Activated CD4-positive, alpha-beta memory T cell treated with anti-CD3 and anti-CD28 coated beads, Interleukin-2, amount 10 ng/mL, durations not matched to agents 7 days and 5 days (primary cell): ENCODE results near the gene ZDHHC19. TPM values are rescaled to one million over a fixed set of nuclear protein-coding genes. Genes with fewer than 3 reads are reported as not detected.
A peak's percentile ranks its signal among the peaks of the same experiment; 100 is the strongest.
"Not testable (repeated sequence)": the region's sequence is repeated elsewhere in the genome, so short reads cannot be mapped to it uniquely, and the experiment has no call there.

ENCODE experiments used
- CTCF ChIA-PET: fragments of 350-600 bp; sonication (Branson Sonifier 250); formaldehyde crosslinking; loops from one replicate; lab custom pipeline; 2021; ENCODE audit warnings: antibody characterized with exemption, inconsistent platforms; lab: Charles Lee
- POLR2A ChIA-PET: fragments of 350-600 bp; sonication (Branson Sonifier 250); formaldehyde crosslinking; loops from one replicate; lab custom pipeline; 2021; ENCODE audit warnings: antibody characterized with exemption; lab: Charles Lee
- DNase-seq: peaks from one replicate; pipeline ENCODE4 v3.0.0-alpha.2; 2020
- H3K27ac Mint-ChIP-seq: one replicate; pipeline ENCODE4 v1.8.0; 2021; ENCODE audit warnings: mild to moderate bottlenecking, mixed read lengths
- H3K27me3 Mint-ChIP-seq: one replicate; pipeline ENCODE4 v1.8.0; 2021; ENCODE audit warnings: mixed read lengths
- H3K36me3 Mint-ChIP-seq: one replicate; pipeline ENCODE4 v1.8.0; 2021; ENCODE audit warnings: low read depth, mixed read lengths
- H3K4me1 Mint-ChIP-seq: one replicate; pipeline ENCODE4 v1.8.0; 2021; ENCODE audit warnings: mixed read lengths
- H3K4me3 Mint-ChIP-seq: one replicate; pipeline ENCODE4 v1.8.0; 2021; ENCODE audit warnings: mild to moderate bottlenecking, mixed read lengths
- H3K9me3 Mint-ChIP-seq: one replicate; pipeline ENCODE4 v1.8.0; 2021; ENCODE audit warnings: mixed read lengths
- total RNA-seq, 2 experiments: library from RNA; stranded (reverse); gene quantifications; one replicate each; pipeline ENCODE4 v1.2.3, GENCODE V29; 2021

Gene ZDHHC19
- total RNA-seq, 2 experiments from 2014 or later, result 0.63 TPM; not detected in 1

DNA sequence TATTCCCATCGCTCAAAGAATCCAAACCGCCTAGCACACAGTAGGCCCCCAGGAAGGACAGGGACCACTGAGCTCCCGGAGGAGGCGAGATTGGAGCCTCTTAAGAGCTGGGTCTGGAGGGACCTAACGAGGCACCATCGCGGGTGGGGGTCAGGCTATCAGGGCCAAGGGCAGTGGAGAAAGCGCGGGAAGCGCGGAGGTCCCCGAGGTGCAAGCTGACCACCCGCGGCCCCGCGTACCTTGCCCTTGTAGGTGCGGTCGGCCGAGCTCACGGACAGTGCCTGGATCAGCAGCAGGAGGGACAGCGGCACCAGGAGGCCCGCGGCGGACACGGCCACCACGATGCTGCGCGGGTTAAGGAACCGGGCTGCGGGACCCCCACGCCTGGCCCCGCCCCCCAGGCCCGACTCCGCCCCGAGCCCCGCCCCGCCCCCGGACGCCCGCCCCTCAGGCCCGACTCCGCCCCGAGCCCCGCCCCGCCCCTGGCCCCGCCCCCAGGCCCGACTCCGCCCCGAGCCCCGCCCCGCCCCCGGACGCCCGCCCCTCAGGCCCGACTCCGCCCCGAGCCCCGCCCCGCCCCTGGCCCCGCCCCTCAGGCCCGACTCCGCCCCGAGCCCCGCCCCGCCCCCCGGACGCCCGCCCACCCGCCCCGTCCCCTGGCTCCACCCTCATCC, 3.9 kb downstream of the ZDHHC19 start:
- Mint-ChIP-seq H3K27me3 (peaks cover 33% of the 10 kb centered on the region), H3K36me3 (no peaks in the 10 kb centered on the region), H3K9me3 (no peaks in the 10 kb centered on the region), H3K4me1 (peaks cover 25% of the 10 kb centered on the region), H3K27ac (no peak overlapping the region), H3K4me3 (peak overlapping the region; percentile 75)
- ChIA-PET POLR2A (interaction anchor here (0.6 to 1.0 kb wide), 3 partner anchors 10 to 133 kb away, joined by 3 to 6 read pairs (median 3); no protein-coding TSS in a partner anchor), CTCF (interaction anchor here (0.9 to 2.2 kb wide), 4 partner anchors 11 to 315 kb away, joined by 3 to 7 read pairs (median 5); no protein-coding TSS in a partner anchor)
- peak; percentile 30 for DNase-seq

DNA sequence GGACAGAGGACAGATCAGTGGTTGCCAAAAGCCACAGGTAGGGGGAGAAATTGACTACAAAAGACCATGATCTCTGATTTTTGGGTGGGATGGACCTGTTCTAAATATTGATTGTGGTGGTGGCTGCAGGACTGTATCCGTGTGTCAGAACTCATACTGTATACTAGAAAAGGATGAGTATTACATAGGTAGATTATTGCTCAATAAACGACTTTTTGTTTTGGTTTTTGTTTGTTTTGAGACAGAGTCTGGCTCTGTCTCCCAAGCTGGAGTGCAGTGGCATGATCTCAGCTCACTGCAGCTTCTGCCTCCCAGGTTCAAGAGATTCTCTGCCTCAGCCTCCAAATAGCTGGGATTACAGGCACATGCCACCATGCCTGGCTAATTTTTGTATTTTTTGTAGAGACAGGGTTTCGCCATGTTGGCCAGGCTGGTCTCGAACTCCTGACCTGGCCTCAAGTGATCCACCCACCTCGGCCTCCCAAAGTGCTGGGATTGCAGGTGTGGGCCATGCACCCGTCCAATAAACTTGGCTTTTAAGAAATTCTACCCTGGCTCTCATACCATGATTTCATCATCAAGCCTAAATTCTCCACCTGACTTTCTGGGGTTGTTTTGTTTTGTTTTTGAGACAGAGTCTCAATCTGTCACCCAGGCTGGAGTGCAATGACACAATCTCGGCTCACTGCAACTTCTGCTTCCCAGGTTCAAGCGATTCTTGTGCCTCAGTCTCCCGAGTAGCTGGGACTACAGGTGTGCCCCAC, 5.6 kb downstream of the ZDHHC19 start:
- H3K27ac Mint-ChIP-seq, H3K4me3 Mint-ChIP-seq, H3K36me3 Mint-ChIP-seq, DNase-seq, H3K9me3 Mint-ChIP-seq: not testable (repeated sequence)
- ChIA-PET CTCF (interaction anchor here (1.1 to 2.2 kb wide), 4 partner anchors 9 to 317 kb away, joined by 3 to 7 read pairs (median 6); no protein-coding TSS in a partner anchor), POLR2A (interaction anchor here (0.7 kb wide), 1 partner anchor 94 kb away, joined by 3 read pairs; no protein-coding TSS in a partner anchor)
- H3K4me1 Mint-ChIP-seq, result peaks cover 25% of the 10 kb centered on the region
- peaks cover 33% of the 10 kb centered on the region for H3K27me3 Mint-ChIP-seq

DNA sequence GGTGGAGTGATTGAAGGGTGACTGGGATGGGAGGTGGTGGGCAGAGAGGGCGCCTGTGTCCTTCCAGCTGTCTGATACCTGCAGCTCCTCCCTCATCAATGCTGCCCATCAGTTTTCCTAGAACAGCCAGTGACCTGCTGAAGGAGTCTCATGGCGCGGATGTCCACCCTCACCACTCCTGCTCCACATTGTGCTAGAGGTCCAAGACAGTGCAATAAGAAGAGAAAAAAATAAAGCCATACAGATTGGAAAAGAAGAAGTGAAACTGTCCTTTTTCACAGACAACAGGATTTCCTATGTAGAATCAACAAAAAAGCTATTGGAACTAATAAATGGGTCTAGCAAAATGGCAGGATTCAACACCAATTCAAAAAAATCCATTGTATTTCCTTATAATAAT, 7.4 kb downstream of the ZDHHC19 start:
- Mint-ChIP-seq H3K27ac (no peak overlapping the region), H3K27me3 (peaks cover 33% of the 10 kb centered on the region), H3K9me3 (no peaks in the 10 kb centered on the region), H3K4me1 (peaks cover 25% of the 10 kb centered on the region), H3K36me3 (no peaks in the 10 kb centered on the region), H3K4me3 (no peak overlapping the region)
- POLR2A ChIA-PET, result interaction anchor here (1.1 to 1.3 kb wide), 2 partner anchors 134 to 141 kb away, joined by 3 read pairs; no protein-coding TSS in a partner anchor
- CTCF ChIA-PET, result no interaction called here
- DNase-seq, result no peak

DNA sequence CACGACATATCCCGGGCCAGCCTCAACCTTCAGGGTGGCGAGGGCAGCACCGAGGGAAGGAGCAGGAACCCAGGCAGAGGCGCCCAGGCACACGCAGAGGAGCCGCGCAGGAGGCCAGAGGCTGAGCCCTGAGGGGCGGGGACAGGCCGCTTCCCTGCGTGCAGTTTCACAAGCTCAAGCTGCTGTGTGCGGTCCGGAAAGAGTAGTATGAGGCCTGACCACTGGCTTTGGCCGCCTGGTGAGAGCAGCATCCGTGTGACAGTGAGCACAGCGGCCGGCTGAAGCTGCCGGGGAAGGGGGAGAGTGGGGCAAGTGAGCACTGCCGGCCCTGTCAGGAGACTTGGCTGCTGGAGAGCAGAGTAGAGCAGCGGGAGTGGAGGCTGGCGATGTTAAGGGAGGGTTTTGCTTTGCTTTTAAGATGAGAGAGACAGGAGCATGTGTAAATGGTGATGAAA, 8.7 kb downstream of the ZDHHC19 start:
- H3K4me1 Mint-ChIP-seq, result peaks cover 18% of the 10 kb centered on the region
- ChIA-PET POLR2A (interaction anchor here (1.1 kb wide), 1 partner anchor 133 kb away, joined by 3 read pairs; no protein-coding TSS in a partner anchor), CTCF (no interaction called here)
- no peak for DNase-seq
- no peaks in the 10 kb centered on the region for H3K9me3 Mint-ChIP-seq
- peaks cover 32% of the 10 kb centered on the region for H3K27me3 Mint-ChIP-seq
- H3K27ac Mint-ChIP-seq, result no peak overlapping the region
- no peaks in the 10 kb centered on the region for H3K36me3 Mint-ChIP-seq
- no peak overlapping the region for H3K4me3 Mint-ChIP-seq

DNA sequence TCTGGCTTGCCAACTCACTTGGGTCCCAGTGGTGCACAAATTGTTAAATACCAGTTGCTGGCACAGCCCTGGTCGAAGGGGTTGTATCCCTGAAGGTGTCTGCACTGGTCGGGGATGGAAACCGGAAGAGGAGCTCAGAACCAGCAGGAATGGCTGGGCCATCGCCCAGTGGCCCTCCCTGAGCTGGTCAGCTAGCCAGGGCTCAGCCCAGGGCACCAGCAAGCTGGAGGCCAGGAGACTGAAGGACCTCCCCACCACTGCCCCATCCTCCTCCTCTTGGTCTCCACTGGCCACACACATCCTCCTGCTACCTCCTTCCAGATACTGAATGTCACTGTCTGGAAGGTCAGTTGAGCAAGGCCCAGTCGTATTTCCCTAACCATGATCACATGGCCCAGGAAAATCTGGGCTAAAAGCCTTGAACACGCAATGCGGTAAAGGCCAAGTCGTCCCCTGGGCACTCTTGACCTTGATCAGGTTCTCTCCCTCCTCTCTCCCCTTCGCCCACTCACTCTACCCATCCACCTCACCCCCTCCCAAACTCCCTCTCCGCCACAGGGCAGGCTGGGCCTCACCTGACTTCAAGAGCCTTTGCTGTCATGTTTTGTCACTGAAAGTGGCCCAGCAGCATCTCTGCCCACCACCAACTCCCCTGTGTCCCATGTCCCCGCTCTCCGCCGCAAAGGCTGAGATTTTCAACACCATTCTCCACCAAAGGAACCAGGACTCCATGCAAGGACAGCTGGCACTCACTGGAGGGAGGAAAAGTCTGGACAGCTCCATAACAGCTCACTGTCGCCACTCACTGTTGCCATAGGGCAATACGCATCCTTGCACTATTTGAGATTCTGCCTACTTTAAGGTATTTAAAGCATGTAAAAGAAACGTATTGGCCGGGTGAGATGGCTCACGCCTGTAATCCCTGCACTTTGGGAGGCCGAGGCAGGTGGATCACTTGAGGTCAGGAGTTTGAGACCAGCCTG, 12.1 kb downstream of the ZDHHC19 start:
- no peak for DNase-seq
- H3K36me3 Mint-ChIP-seq, result no peaks in the 10 kb centered on the region
- POLR2A ChIA-PET, result interaction anchor here (1.4 to 9.4 kb wide), 2 partner anchors 20 to 124 kb away, joined by 4 to 158 read pairs; partner anchors contain the start of gene TFRC
- H3K4me1 Mint-ChIP-seq, result peaks cover 32% of the 10 kb centered on the region
- peaks cover 11% of the 10 kb centered on the region for H3K27me3 Mint-ChIP-seq
- H3K27ac Mint-ChIP-seq, result no peak overlapping the region
- no peak overlapping the region for H3K4me3 Mint-ChIP-seq
- no peaks in the 10 kb centered on the region for H3K9me3 Mint-ChIP-seq
- CTCF ChIA-PET, result interaction anchor here (1.2 to 9.5 kb wide), 3 partner anchors 121 to 127 kb away, joined by 3 to 167 read pairs (median 8); no protein-coding TSS in a partner anchor

DNA sequence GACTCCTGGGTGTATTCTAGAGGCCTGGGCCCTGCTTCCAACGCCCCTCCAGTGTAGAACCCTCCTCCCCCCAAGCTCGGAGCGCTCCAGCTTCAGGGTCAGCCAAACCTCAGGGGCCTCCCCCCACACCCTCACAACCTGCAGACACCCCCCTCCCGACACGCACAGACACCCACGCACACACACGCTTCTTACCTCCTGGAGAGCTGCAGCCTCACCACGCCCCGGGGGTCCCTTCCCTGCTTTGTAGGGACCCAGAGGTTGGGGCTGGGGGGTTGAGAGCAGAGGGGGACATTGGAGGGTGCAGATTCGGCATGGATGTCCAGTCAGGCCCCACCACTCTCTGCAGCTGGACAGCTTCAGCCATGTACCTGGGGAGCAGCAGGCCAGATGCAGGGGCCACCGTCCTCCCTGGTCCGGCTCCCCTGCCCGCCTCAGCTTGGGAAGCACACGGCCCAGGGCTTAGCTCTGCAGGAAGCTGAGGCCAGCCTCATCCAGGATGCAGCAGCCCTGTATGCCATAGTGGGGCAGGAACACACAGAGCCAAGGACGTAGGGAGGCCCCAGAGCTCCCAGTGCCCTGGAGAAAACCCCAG, 13.0 kb downstream of the ZDHHC19 start:
- no peak for DNase-seq
- Mint-ChIP-seq H3K9me3 (no peaks in the 10 kb centered on the region), H3K27ac (no peak overlapping the region), H3K27me3 (peaks cover 3% of the 10 kb centered on the region), H3K36me3 (no peaks in the 10 kb centered on the region), H3K4me1 (peaks cover 32% of the 10 kb centered on the region), H3K4me3 (no peak overlapping the region)
- CTCF ChIA-PET, result interaction anchor here (0.6 to 9.5 kb wide), 4 partner anchors 11 to 126 kb away, joined by 3 to 167 read pairs (median 6); no protein-coding TSS in a partner anchor
- POLR2A ChIA-PET, result interaction anchor here (1.4 to 9.4 kb wide), 4 partner anchors 9 to 123 kb away, joined by 4 to 158 read pairs (median 11); partner anchors contain the start of gene TFRC

DNA sequence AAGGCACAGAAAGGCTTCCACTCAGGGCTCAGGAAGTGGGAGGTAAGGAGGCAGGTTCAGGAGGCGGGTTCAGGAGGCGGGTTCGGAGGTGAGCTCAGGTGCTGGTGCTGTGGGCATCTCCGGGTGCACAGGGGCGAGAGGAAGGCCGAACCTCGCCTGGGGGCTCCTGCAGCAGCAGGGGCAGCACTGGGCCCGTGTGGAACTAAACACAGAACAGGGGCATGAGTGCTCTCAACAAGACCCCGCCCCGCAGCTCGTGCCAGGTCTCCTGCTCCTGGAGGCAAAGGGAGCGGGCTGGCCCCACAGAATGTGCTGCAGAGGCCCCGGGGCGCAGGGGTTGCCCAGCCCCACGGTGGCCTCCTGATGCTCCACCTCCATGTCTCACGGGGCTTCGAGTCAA, 13.7 kb downstream of the ZDHHC19 start:
- Mint-ChIP-seq H3K27me3 (peaks cover under 1% of the 10 kb centered on the region), H3K27ac (no peak overlapping the region), H3K4me3 (no peak overlapping the region), H3K36me3 (peaks cover under 1% of the 10 kb centered on the region), H3K9me3 (no peaks in the 10 kb centered on the region), H3K4me1 (peaks cover 39% of the 10 kb centered on the region)
- POLR2A ChIA-PET, result interaction anchor here (0.6 to 9.4 kb wide), 5 partner anchors 10 to 292 kb away, joined by 3 to 158 read pairs (median 6); partner anchors contain the start of gene TFRC
- CTCF ChIA-PET, result interaction anchor here (0.8 to 9.5 kb wide), 7 partner anchors 112 to 327 kb away, joined by 3 to 167 read pairs (median 4); no protein-coding TSS in a partner anchor
- DNase-seq, result no peak

DNA sequence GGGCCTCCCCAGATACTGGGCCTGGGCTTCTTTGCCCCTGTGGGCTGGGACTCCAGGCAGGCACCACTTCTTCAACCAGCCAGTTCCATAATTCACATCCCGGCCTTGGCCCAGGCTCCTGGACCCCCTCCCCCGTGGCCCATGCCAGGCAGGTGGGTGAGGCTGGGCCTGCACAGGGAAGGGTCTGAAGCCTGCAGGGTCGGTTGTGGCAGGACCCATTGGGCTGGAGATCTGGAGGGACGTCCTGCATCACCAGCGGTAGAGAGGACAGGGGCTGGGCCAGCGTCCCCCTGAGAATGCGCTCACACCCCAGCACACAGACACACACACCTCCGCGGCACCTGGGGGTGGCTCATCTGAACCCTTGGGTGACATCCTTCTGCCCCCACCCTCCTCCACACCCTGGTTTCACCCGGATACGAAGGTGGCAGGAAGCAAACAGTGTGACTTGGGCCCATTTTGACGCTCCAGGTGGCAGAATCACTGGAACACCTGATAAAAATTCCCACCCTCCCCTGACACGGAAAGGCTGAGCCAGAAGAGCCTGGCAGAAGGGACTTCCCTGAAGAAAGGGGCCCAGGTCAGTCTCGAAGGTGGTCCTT, 15.4 kb downstream of the ZDHHC19 start:
- peak overlapping the region; percentile 35 for H3K27ac Mint-ChIP-seq
- ChIA-PET POLR2A (interaction anchor here (0.5 to 9.4 kb wide), 3 partner anchors 16 to 121 kb away, joined by 3 to 158 read pairs (median 16); partner anchors contain the start of gene TFRC), CTCF (interaction anchor here (0.6 to 9.5 kb wide), 20 partner anchors 8 to 345 kb away, joined by 3 to 167 read pairs (median 4); no protein-coding TSS in a partner anchor)
- H3K36me3 Mint-ChIP-seq, result peaks cover 2% of the 10 kb centered on the region
- H3K4me3 Mint-ChIP-seq, result no peak overlapping the region
- peaks cover 50% of the 10 kb centered on the region for H3K4me1 Mint-ChIP-seq
- H3K27me3 Mint-ChIP-seq, result no peaks in the 10 kb centered on the region
- H3K9me3 Mint-ChIP-seq, result no peaks in the 10 kb centered on the region
- DNase-seq, result no peak

DNA sequence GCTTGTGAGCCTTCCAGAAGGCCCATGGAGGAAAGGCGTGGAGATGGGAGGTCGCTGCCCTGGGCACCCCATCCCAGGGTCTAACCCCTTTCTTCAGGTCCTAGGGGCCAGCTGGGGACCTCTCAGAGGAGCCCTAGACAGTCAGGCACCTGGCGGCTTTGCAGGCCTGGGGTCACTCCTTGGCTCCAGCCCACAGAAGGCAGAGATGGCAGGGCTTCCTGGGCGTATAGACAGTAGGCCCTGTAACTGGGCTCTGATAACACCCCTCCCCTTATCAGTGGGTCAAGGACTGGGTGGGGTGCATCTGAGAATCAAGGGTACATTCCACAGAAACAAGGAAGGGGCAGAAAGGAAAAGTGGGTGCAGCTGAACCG, 16.7 kb downstream of the ZDHHC19 start:
- Mint-ChIP-seq H3K27ac (peak overlapping the region; percentile 23), H3K27me3 (no peaks in the 10 kb centered on the region), H3K4me1 (peaks cover 50% of the 10 kb centered on the region), H3K9me3 (no peaks in the 10 kb centered on the region), H3K36me3 (peaks cover 2% of the 10 kb centered on the region), H3K4me3 (no peak overlapping the region)
- ChIA-PET POLR2A (interaction anchor here (5.1 to 9.4 kb wide), 2 partner anchors 14 to 119 kb away, joined by 71 to 158 read pairs; partner anchors contain the start of gene TFRC), CTCF (interaction anchor here (0.7 to 9.5 kb wide), 6 partner anchors 13 to 344 kb away, joined by 3 to 167 read pairs (median 4); no protein-coding TSS in a partner anchor)
- no peak for DNase-seq

DNA sequence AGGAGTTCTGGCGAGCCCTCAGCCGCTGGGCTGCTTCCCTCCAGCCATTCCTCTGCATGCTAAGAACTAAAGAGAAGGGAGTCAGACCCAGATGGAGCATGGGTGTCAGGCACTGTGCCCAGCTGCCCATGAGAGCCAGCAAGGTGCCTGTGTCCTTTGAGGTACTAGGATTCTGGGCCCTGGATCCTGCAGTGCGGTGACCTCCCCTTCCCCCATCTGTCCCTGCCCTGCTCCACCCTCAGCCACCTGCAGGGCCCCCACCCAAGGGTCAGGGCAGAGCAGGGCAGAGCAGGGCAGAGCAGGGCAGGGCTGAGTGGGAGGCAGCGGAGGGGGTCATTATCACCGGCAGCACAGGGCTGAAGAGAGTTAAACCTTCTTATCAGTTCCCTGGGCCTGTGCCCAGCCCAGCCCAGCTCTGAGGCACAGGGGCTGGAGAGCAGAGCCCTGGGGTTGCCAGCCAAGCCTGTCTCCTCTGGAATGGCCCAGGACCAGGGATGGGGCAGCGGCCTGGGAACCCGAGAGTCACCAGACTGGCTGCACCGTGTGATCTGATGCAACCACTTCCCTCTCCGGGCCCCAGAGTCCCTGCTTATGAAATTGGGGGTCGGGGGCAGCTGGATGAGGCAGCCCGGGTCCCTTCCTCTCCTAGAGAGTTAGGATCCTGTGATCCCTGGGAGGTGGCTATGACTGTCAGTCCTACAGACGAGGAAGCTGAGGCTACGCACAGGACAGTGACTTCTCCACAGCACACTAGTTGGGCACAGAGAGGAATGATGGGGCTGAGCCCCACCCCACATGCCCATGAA, 17.3 kb downstream of the ZDHHC19 start:
- H3K4me3 Mint-ChIP-seq, result no peak overlapping the region
- ChIA-PET CTCF (interaction anchor here (1.0 to 9.5 kb wide), 3 partner anchors 12 to 172 kb away, joined by 3 to 167 read pairs (median 4); no protein-coding TSS in a partner anchor), POLR2A (interaction anchor here (5.1 to 9.4 kb wide), 2 partner anchors 13 to 119 kb away, joined by 71 to 158 read pairs; partner anchors contain the start of gene TFRC)
- peaks cover 52% of the 10 kb centered on the region for H3K4me1 Mint-ChIP-seq
- no peaks in the 10 kb centered on the region for H3K27me3 Mint-ChIP-seq
- peaks cover 2% of the 10 kb centered on the region for H3K36me3 Mint-ChIP-seq
- no peaks in the 10 kb centered on the region for H3K9me3 Mint-ChIP-seq
- DNase-seq, result no peak
- H3K27ac Mint-ChIP-seq, result peak overlapping the region; percentile 95
